WTC11 (cell line): ENCODE data around the gene AEBP2.

Experiments used
- CTCF ChIP-seq: fragments of 200-600 bp; IDR thresholded peaks from 2 replicates; pipeline ENCODE4 v1.8.0; 2022; ENCODE audit warnings: antibody characterized with exemption
- HMGXB4 ChIP-seq: sonication (generic); formaldehyde crosslinking; IDR thresholded peaks from 2 replicates; pipeline ENCODE4 v1.8.1; 2023; ENCODE audit warnings: mild to moderate bottlenecking, moderate library complexity, missing genetic modification reagents
- NR3C1 ChIP-seq: sonication (generic); formaldehyde crosslinking; conservative IDR thresholded peaks from 2 replicates; pipeline ENCODE4 v1.8.1; 2023; ENCODE audit warnings: low read depth, mild to moderate bottlenecking, missing genetic modification reagents
- ZNF232 ChIP-seq: sonication (generic); formaldehyde crosslinking; IDR thresholded peaks from 2 replicates; pipeline ENCODE4 v1.8.0; 2022; ENCODE audit warnings: mild to moderate bottlenecking, missing genetic modification reagents
- ZNF423 ChIP-seq: fragments of 250-450 bp; sonication (Bioruptor Pico); IDR thresholded peaks from 2 replicates; pipeline ENCODE4 v2.1.2; 2022; ENCODE audit warnings: mild to moderate bottlenecking, moderate library complexity

- TF ChIP-seq HMGXB4 (CRISPR knock-in tag) (no peak), NR3C1 (CRISPR knock-in tag) (no peak), ZNF423 (CRISPR knock-in tag) (no peak), CTCF (no peak), ZNF232 (no peak)
These were observed 15.9 kb upstream of the AEBP2 start for GRCh38 chr12:19423166-19423930.
